ENCODE data around the gene USP31. TPM values are rescaled to one million over a fixed set of nuclear protein-coding genes. Genes with fewer than 3 reads are reported as not detected.

The USP31 gene
- total and polyA plus RNA-seq, 2 of the 8 experiments (the other 6 are each of a cell fraction or from before 2014, with no cell fraction given) = 6.7 to 19.0 TPM

DNA sequence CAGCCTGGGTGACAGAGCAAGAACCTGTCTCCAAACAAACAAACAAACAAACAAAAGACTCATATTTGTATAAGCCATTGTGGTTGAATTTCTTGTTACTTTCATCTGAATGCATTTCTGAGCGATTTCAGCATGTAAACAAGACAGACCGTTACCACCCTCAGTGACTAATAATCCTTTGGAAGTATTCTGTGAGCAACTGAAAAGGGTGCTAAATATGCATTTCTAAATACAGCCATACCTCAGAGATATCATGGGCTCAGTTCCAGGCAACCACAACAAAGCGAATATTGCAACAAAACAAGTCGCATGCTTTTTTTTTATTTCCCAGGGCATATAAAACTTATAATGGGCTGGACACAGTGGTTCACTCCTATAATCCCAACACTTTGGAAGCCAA lies 109.0 kb downstream of the USP31 start:
- Histone ChIP-seq H3K27me3 (replicated peaks in 1 of 4; ENCODE audit: control insufficient read depth in 3 of 4, extremely low read depth in 1 of 4, insufficient read depth in 3 of 4, low read length in 3 of 4) (no peaks in the 10 kb centered on the region; a peak in 1 of 7 replicates), H3K27ac (ENCODE audit: low read depth, low read length) (no peak overlapping the region), H3K79me2 (ENCODE audit: control insufficient read depth in 1 of 2, insufficient read depth in 2 of 2, low read length in 2 of 2) (no peaks in the 10 kb centered on the region), H3K23me2 (ENCODE audit: low read depth, low read length) (no peaks in the 10 kb centered on the region), H3K56ac (replicated peaks; ENCODE audit: insufficient read length, low read depth, low read length) (no peak overlapping the region), H2BK120ac (replicated peaks; ENCODE audit: low read depth, low read length) (no peak overlapping the region), H2BK12ac (ENCODE audit: low read depth, low read length) (no peak overlapping the region), H4K5ac (ENCODE audit: insufficient read length, low read depth, low read length) (no peak overlapping the region), H3K36me3 (ENCODE audit: control insufficient read depth in 2 of 4, insufficient read depth in 4 of 4, low read length in 3 of 4) (no peaks in the 10 kb centered on the region), H2AFZ (ENCODE audit: low read length) (no peak overlapping the region), H3K14ac (ENCODE audit: insufficient read length) (no peak overlapping the region), H3K18ac (ENCODE audit: extremely low read depth, low read length) (no peak overlapping the region), H3K4me3 (ENCODE audit: extremely low read depth in 1 of 4, insufficient read depth in 2 of 4, low read depth in 3 of 4, low read length in 4 of 4) (no peak overlapping the region), H4K8ac (ENCODE audit: extremely low read depth, insufficient read depth, low read length) (no peak overlapping the region), H3K4me2 (ENCODE audit: insufficient read depth in 1 of 2, low read depth in 2 of 2, low read length in 2 of 2) (no peak overlapping the region), H4K20me1 (replicated peaks in 1 of 2; ENCODE audit: control insufficient read depth in 1 of 2, insufficient read depth in 2 of 2, low read length in 2 of 2) (no peaks in the 10 kb centered on the region), H2BK5ac (ENCODE audit: low read depth, low read length) (no peak overlapping the region), H3K4me1 (replicated peaks in 1 of 4; ENCODE audit: control insufficient read depth in 3 of 4, insufficient read depth in 4 of 4, low read length in 3 of 4) (no peaks in the 10 kb centered on the region), H2BK15ac (ENCODE audit: low read length) (no peak overlapping the region), H2AK5ac (ENCODE audit: low read depth, low read length) (no peak overlapping the region), H3K9ac (replicated peaks in 1 of 4; ENCODE audit: extremely low read depth in 1 of 4, low read depth in 3 of 4, low read length in 3 of 4) (no peak overlapping the region), H3K4ac (replicated peaks; ENCODE audit: insufficient read length, low read depth, low read length) (no peak overlapping the region), H2BK20ac (ENCODE audit: low read length) (no peak overlapping the region), H4K91ac (replicated peaks; ENCODE audit: insufficient read length, low read length) (no peak overlapping the region), H3K9me3 (ENCODE audit: insufficient read depth in 2 of 2, low read depth in 1 of 2, low read length in 1 of 2) (no peaks in the 10 kb centered on the region), H3K79me1 (ENCODE audit: low read depth, low read length) (no peaks in the 10 kb centered on the region), H3K23ac (ENCODE audit: insufficient read length) (no peak overlapping the region)
- ChIA-PET POLR2A (ENCODE audit: partially characterized antibody) (interaction anchor here (1.0 kb wide), 1 partner anchor 142 kb away, joined by 3 read pairs; no protein-coding TSS in a partner anchor), CTCF (ENCODE audit: partially characterized antibody) (no interaction called here)
- FAIRE-seq (no peak), DNase-seq (ENCODE audit: low read depth in 1 of 2, low spot score in 2 of 2) (no peak)
- TF ChIP-seq KDM5A (IDR thresholded peaks at IDR 0.05; ENCODE audit: low read length) (no peak), TCF12 (IDR thresholded peaks at IDR 0.05; ENCODE audit: low read depth, low read length) (no peak), TBP (IDR thresholded peaks at IDR 0.05; ENCODE audit: low read depth, low read length) (no peak), POU5F1 (IDR thresholded peaks at IDR 0.05; ENCODE audit: low read depth, low read length) (no peak), JUND (IDR thresholded peaks at IDR 0.05; ENCODE audit: low read length) (no peak), HDAC2 (IDR thresholded peaks at IDR 0.05; ENCODE audit: borderline replicate concordance in 1 of 2, low read depth in 2 of 2, low read length in 2 of 2) (no peak), RBBP5 (IDR thresholded peaks at IDR 0.05; ENCODE audit: borderline replicate concordance, low read depth, low read length) (no peak), EZH2 (IDR thresholded peaks at IDR 0.05; ENCODE audit: low read depth, low read length, severe bottlenecking) (no peak)
- WGBS, 2 experiments (ENCODE audit: extremely low coverage in 1 of 2, insufficient coverage in 1 of 2, insufficient read length in 1 of 2, insufficient replicate concordance in 2 of 2, low coverage in 1 of 2, low lambda C conversion rate in 2 of 2, missing lambda C conversion rate in 1 of 2) = 87% methylated on average over 4 of the region's 4 CpGs; no CpG with 5 or more reads in 1 of the 2 experiments
